ENCODE results near the gene C18orf63.

DNA sequence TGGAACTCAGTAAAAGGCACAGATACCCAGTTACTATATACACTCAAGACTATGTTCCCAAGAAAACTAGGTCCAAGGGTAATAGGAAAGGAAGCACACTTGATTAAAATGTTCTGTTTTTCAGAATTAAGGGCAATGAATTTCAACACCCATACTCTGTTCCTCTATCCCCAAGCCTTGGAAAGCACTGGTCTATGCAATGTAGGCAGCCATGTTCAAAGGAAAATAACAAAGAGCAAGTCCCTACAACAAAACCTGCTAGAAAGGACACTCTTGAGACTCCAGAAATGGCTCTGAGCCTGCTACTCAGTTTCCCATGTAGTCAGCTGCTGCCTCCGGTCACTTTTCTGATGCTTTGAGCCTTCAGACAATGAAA lies 30.7 kb upstream of the C18orf63 start:
- TF ChIP-seq, protein P1, sequence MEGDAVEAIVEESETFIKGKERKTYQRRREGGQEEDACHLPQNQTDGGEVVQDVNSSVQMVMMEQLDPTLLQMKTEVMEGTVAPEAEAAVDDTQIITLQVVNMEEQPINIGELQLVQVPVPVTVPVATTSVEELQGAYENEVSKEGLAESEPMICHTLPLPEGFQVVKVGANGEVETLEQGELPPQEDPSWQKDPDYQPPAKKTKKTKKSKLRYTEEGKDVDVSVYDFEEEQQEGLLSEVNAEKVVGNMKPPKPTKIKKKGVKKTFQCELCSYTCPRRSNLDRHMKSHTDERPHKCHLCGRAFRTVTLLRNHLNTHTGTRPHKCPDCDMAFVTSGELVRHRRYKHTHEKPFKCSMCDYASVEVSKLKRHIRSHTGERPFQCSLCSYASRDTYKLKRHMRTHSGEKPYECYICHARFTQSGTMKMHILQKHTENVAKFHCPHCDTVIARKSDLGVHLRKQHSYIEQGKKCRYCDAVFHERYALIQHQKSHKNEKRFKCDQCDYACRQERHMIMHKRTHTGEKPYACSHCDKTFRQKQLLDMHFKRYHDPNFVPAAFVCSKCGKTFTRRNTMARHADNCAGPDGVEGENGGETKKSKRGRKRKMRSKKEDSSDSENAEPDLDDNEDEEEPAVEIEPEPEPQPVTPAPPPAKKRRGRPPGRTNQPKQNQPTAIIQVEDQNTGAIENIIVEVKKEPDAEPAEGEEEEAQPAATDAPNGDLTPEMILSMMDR (IDR thresholded peaks at IDR 0.05 in 2 of 3, conservative IDR thresholded peaks at IDR 0.05 in 1 of 3; ENCODE audit: borderline replicate concordance in 1 of 3, insufficient read depth in 1 of 3, low read depth in 2 of 3, low read length in 2 of 3): no peak
- TF ChIP-seq TCF7L2 (IDR thresholded peaks at IDR 0.05; ENCODE audit: borderline replicate concordance, extremely low read depth, insufficient read depth, insufficient read length) (no peak), JUND (IDR thresholded peaks at IDR 0.05) (no peak), RAD21 (IDR thresholded peaks at IDR 0.05; ENCODE audit: low read depth) (no peak), SIN3A (IDR thresholded peaks at IDR 0.05; ENCODE audit: low read depth) (no peak)
- TF ChIP-seq, protein P2, sequence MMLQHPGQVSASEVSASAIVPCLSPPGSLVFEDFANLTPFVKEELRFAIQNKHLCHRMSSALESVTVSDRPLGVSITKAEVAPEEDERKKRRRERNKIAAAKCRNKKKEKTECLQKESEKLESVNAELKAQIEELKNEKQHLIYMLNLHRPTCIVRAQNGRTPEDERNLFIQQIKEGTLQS (IDR thresholded peaks at IDR 0.05): no peak

All from HCT116 (cell line).